HG03139 (cell line): ENCODE measurements around the gene ALX1.

Experiments used
- ATAC-seq: cut with Tn5 transposase; IDR thresholded peaks from one replicate; pipeline ENCODE4 v1.9.1; 2021; ENCODE audit not compliant: unreplicated experiment

ALX1 gene

DNA sequence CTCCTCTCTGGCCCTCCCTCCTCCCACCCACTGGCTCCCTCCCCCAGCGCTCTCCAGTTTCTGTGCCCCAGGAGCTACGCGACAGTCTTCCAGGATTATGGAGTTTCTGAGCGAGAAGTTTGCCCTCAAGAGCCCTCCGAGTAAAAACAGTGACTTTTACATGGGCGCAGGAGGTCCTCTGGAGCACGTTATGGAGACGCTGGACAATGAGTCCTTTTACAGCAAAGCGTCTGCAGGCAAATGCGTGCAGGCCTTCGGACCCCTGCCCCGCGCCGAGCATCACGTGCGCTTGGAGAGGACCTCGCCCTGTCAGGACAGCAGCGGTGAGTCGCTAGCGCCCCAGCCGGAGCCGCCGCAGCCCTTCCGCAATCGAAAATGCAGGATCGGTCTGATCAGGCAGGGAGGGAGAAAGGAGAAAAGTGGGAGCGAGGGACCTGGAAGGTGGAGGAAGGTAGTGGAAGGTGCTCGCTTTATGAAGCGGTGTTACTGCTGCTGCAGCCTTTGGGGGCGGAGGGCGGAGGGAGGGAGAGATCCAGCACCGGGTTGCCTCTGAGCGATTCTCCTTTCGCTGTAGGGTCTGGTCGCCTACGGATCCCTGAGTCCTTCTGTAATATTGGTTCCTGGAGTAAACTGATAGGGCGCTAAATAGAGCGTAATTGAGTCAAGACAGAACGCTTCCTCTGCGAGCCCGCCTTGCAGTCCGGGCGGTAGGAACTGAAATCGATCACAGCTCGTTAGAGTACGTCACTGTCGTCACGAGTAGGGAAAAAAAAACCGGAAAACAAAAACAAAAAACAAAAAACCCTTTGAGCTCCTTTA lies at the start of gene ALX1:
ALX1 (plus strand) TSS at position 56 of the 819 bp plus-strand sequence; CDS start at position 98, 42 bp downstream.
- ATAC-seq = no peak

DNA sequence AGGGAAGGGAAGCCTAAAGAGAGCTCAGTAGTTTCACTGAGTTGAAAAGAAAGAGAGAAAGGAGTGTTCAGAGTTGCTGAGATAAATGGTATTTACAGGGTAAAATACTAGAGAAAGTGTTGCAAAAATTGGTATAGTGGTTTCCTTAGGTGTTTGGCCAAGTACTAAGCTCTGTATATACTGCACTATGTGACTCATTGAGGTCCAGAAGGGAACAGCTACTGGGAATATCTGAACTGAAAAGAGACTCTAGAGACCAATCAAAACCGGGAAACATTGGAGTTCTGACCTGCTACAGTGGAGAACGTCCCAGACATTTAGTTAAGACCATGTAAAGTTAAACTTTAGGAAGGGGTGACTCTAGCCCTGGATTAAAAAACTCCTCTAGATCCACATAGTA lies 42.7 kb upstream of the ALX1 start:
- no peak for ATAC-seq

DNA sequence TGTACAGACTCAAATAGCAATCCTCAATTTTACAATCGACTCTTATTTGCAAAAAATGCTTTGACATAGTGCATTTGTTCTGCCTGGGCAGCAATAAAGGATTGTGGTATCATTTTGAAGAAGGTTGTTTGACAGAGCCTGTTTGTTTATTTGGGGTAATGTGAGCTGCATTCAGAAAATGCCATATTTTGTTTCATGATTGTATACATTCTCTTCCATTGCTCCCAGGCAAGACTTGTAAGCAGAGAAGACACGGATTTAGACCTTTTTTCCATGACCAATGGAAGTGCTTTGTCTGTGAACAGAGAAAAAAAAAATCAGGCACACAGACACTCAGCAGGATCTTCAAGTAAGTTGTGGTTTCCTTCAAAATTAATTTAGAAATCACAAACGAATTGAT lies 35.5 kb upstream of the ALX1 start:
- ATAC-seq = no peak

DNA sequence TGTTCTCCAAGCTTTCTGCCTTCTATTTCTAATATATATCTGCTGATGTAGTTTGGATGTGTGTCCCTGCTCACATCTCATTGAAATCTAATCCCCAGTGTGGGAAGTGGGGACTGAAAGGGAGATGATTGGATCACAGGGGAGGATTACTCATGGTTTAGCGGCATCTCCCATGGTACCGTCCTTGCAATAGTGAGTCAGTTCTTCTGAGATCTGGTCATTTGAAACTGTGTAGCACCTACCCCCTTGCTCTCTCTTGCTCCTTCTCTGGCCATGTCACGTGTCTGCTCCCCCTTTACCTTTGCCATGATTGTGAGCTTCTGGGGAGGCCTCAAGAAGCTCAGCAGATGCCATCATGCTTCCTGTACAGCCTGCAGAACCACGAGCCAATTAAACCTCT lies 26.2 kb upstream of the ALX1 start:
- no peak for ATAC-seq

DNA sequence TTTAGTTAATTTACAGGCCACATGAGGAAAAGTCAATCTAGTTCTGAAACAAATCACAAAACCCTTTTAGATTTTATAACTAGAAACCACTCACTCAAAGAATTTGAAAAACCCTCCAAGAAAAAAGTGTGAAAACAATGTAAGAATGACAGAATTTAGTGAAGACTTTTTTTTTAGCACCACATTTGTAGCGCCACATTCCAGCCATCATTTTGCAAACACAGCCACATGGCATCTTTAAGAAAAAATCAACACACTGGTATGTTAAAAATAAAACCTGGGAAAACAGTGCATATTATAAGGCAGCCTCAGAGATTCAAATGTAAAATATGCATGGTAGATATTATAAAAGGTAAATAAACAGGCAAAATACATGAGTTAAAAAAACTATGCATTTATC lies 22.3 kb upstream of the ALX1 start:
- ATAC-seq = no peak

DNA sequence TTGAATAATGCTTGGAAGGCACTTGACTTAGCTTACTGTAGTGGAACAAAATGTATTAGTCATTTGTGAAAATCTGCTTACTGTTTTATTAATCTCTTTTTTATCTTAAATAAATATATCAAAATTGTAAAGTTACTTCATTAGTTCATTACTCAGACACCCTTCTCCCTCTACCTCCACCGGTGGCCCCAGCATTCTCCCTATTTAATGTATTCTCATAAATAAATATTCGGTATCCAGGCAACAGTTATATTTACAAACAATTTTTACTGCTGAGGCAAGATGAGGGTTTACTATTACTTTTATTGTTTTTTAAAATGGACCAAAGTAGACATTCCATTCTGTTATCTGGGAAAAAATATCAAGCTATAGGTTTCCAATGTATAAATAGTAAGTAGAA lies 19.6 kb upstream of the ALX1 start:
- ATAC-seq = no peak

DNA sequence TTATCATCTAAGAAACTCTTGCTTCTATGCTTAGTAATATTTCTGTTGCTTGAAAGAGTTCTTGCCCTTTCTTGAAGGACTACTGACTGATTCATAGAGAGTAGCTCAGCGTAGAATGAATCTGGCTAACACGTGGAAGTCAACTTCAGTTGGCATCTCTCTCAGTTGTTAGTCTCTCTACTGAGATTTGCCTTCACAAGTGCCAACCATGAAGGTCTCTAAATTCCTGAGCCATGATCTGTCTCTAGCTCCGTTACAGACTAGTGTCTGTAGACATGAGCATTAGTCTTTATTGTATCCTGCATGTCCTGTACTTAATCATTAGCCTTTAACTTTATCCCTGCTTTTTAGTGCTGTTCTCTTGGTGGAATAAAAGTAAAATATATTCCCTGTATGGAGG lies 19.1 kb upstream of the ALX1 start:
- ATAC-seq = no peak

DNA sequence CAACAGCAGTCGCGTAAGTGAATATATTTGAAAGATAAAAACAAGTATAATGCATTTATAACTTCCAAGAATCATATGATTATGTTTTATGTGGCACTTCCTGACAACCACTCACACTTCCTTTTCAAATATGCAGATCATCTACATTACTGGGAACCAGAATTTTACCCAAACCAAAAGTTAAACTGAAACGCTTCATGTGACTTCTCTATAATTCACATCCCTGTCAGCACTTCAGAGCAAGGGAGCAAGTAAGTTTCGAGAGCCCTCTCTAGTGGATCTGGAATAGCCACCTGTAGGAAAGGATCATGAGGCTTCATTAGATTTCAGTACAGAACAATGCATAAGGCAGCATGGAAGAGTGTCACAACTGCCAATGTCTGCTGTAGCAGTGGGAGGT lies 13.7 kb upstream of the ALX1 start:
- ATAC-seq = no peak

DNA sequence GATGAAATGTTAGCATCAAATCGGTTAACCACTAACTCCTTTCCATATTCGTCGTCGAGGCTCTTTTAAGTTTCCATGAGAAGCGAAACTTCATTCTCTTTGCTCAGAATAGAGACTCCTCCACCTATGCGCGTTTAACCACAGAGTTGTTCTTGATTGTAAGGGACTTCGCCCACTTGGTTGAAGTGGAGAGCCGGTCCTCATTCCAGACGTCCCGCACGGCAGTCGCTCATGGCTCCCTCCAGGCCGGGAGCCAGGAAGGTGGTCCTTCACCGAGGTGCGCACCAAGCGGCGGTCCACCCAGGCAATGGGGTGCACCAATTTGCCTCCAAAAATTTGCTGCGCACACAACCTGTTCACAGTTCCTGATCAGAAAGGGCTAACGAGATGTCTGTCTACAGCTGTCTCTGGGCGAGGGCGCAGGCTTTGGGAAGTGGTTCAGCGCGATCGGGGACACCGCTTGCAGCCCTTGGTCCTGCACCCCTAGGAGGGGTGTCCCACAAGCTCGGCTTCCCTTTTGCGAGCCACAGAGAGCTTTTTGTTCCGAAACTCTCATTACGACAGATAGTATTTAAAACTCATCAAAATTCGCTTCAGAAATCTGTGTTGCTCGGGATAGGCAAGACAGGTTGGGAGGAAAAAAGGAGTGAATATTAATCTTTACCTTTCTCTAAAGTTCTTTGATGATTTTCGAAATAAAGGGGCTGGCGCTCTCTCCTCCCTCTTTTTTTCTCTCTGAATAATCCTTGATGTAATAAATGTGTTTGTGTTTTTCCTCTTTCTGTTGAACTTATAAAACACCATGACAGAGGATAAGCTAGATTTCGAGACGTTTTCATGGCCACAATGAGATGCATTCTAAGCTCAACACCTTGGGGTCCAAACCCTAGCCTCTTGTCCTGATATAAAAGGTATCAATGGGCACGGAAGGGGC lies 6.4 kb upstream of the ALX1 start:
- ATAC-seq = no peak

DNA sequence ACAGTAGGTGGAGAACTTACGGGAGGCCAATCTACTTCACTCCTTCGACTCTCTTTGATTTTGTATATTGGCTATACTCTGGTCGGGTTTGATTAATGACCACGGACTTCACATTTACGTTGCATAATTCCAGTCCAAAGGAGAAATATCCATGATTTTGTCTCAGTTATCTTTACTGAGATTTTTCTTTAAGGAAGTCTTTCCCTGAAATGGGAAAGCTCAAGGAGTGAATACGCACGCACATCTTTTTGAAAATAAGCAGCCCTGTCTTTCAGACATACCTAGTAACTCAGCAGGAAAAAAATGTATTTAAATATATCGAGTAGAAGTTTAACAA lies 5.7 kb upstream of the ALX1 start:
- ATAC-seq = no peak

DNA sequence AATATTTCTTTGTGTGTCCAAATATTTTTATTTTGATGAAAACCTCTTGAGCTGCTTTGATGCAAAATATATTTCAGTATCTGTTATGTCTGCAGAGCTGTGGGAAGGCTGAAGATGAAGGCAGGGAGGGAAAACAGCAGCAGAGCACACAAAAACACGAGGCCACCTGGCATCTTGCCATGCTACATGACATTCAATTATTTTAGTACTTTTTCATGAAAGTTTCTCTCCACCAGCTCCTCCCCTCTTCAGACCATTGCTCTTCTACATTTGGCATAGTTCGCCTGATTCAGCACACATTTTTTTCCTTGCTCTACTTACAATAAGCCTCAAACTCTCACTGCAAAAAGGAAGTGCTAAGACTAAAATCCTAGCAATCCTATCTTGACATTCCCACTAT lies 4.6 kb upstream of the ALX1 start:
- ATAC-seq = no peak

DNA sequence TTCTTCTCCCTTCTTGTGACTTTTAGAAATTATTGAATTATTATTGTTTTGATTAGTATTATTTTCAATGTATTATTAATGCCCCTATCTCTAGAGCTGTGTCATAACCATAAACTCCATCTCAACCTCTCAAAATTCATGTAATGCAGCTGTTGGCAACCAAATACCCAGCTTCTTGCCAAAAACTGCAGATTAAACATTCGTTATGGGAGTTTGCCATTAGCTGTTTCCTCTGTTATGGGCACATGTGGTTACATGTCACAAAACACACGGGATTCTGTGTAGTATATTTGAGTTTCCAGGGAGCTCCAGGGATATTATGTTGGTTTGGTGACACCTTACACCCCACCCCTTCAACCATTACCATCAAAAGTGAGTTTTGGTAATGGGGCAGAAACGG lies 2.8 kb upstream of the ALX1 start:
- no peak for ATAC-seq

DNA sequence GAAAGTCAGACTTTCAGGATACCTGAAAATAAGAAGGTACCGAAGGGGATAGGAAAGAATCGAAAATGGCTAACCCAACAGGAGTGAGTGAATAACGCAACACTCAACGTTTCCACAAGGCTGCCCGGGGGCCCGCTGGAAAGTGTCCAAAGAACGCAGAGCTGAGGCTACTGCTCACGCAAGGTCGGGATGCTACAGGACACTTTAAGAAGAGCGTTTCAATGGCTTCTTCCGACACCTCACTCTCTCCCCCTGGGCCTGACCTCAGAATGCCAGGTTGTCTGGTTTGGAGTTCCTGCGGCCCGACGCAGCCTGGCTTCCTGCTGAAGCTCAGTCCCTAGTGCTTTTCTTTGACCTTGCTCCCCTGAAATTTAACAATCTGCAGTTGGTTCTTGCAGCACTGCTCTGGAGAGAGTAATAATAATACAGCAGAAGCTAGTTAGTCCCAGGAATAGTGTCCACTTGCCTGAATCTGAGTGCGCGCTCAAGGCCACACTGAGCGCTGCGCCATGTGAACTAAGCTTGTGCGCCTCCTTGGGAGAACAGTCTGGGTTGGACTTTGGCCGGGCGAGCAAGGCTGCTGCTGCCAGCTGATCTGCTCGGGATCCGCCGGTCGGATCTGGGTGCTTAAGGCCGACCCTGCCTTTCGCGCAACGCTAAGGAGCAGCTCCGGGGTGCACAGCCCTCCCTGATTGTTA lies 2.0 kb upstream of the ALX1 start:
- no peak for ATAC-seq

DNA sequence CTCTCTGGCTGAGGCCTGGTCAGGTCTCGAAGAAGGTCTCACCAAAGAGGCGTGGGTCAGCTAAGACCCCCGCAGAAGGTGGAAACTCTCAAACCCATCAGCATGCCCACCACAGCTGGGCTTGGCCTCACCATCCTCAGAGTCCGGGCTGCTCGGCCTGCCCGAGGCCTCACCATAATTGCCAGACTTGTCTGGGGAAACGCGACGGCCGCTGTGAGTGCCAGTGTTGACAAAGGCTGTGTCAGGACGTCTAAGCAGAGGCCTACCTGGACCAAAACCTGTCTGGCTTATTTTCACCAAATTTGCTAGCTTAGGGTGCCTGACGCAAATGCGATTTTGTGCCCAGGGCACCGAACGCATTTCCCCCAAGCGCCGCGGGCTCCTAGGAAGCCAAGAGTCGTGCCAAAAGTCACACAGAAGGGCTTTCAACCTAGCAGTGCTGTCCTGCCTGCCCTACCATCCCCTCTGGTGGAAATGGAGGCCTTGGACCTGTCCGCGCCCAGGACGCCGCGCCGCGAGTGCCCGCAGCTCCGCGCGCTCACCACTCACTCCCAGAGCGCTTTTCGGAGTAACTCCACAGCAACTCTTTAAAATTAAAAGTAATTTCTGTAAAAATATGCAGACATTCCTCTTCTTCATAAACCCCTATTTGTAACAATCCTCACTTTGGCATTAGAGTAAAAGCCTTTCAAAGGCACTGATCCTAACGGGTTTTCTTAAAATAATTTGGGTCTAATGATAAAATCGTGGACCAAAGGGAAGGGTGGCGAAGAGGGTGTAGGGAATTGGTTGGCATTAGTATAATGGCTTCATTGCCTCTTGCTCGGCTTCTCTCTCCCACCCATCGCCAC lies 1.2 kb upstream of the ALX1 start:
- ATAC-seq = no peak

DNA sequence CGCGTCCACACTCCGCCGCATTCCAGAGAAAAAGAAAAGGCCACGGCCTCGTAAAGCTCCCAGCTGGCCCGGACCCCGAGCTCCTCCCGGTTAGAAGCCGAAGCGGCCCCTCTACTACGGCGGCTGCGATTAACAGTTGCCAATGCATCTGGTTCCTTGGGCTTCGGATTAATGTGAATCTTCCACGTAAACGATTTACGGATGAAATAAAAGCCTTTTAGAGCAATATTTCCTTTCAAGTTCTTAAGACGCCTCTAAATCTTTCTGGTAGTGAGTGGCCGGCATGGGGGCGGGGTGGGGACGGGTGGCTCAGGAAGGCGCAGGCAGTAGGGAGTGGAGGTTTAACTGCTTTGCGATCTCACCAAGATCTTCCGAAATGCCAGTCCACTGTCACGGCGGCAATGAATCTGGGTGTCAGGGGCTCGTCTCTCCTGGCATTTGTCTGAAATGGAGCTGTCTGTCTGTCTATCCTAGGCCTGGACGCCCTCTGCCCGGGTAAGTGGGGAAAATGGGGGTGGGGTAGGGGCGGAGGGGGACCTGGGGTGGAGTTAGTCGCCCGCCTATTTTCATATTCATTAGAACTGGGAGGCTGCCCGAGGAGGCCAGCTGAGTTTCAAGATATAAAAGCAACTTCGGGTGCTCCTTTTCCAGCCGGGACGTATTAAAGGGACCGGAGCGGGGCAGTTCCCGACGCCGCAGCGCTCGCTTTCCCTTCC lies 413 bp upstream of the ALX1 start:
- ATAC-seq = no peak

DNA sequence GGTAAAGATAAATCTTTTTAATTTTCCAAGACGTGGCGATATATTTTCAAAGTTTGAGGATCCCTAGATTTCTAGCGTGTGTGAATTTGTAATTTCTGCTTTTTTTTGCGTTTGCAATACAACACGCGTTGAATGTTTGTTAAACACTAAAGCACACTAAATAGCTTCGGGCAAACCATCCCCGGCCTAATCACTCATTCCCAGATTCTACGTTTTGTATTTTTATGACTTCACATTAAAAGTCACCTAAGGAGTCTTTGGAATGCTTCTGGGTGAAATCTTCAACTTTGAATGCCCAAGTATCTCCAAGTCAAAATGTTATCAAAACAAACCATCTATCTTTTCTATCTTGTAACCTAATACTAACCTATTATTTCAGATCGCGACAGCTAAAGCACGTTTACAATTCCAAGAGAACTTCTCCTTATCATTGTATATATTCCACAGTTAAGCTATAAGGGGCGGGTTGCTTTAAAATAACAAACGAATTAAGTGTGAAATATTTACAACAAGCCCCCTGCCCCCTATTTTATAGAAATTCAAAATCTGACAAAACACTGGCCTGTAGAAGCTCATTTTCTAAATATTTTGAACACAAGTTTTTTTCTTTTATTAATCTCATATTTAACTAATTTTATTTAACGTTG lies 1.1 kb downstream of the ALX1 start:
- no peak for ATAC-seq

DNA sequence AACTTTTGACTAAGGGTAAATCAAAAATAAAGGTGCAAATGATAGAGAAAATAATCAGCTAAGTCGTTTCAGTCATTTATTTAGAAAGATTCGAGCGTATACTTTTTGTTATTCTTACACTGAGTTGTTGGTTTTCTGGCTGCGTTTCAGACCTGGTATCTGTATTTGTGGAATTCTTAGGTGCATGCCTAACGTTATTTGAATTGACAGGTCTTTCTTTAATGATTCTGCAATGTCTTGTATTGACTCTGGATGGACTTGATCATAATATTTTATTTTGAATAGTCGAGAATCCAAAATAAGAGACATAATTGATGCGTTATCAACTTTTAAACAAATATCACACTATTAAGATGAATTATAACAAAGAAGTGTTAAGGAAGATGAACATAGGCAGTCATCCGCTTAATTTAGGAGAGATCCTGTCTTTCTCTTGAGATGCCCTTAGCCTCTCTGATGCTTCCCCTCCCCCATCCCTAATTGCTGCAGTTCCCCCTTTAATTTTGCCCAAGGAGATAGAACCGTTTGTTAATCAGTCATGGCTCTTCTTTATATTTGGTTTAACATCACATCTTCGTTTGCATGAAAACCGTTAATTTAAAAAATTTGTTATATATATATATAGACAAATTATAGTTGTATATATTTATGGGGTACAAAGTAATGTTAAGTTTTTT lies 1.8 kb downstream of the ALX1 start:
- ATAC-seq = no peak

DNA sequence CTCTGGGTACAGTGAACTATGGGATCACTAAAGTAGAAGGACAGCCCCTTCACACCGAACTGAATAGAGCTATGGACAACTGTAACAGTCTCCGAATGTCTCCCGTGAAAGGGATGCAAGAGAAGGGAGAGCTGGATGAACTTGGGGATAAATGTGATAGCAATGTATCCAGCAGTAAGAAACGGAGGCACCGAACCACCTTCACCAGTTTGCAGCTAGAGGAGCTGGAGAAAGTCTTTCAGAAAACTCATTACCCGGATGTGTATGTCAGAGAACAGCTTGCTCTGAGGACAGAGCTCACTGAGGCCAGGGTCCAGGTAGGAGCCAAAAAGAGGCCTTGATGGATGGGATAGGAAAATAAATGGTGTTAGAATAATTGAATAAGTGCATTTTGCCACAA lies 3.5 kb downstream of the ALX1 start:
- no peak for ATAC-seq

DNA sequence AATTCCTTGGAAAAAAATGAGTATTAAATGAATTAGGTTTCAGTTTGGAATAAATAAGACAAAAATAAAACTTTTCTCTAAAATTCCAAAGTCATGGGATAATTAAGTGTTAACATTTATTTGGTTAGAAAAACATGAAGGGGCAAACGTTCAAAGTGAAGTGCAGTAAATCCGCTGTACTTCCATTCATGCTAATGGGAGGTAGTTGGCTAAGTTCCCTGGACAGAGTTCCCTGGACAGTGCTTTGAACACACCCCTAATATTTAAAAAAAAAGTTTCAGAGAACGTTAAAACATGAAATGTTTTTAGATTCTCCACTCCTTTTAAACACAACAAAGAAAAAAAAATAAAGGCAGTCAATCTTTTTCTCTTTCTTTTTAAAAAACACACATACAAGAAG lies 16.3 kb downstream of the ALX1 start:
- no peak for ATAC-seq
